ENCODE data around the gene SOD1.
"Not testable (repeated sequence)": the region's sequence is repeated elsewhere in the genome, so short reads cannot be mapped to it uniquely, and the experiment has no call there.

The SOD1 gene

DNA sequence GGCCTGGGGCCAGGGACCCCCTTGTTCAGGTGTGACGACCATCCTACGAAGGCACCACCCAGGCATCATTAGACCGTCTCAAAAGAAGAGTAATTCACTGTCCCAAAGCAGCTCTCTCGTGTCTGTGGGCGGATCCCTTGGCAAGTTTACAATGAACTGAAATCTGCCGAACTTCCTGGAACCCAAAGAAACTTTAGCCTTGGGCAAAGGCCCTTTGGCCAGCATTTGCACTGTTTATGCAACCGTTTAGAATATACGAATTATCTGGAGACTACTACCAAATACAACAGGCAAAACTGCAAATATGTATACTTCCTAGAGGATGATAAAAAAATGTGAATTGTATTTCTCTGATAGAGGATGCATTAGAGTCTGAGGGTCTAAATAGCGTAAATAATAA is 1.4 kb upstream of the SOD1 start:
- no peak overlapping the region for H3K4me3 ChIP-seq (ENCODE audit: low read depth, low read length)
- TF ChIP-seq, protein P1, sequence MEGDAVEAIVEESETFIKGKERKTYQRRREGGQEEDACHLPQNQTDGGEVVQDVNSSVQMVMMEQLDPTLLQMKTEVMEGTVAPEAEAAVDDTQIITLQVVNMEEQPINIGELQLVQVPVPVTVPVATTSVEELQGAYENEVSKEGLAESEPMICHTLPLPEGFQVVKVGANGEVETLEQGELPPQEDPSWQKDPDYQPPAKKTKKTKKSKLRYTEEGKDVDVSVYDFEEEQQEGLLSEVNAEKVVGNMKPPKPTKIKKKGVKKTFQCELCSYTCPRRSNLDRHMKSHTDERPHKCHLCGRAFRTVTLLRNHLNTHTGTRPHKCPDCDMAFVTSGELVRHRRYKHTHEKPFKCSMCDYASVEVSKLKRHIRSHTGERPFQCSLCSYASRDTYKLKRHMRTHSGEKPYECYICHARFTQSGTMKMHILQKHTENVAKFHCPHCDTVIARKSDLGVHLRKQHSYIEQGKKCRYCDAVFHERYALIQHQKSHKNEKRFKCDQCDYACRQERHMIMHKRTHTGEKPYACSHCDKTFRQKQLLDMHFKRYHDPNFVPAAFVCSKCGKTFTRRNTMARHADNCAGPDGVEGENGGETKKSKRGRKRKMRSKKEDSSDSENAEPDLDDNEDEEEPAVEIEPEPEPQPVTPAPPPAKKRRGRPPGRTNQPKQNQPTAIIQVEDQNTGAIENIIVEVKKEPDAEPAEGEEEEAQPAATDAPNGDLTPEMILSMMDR (IDR thresholded peaks at IDR 0.05; ENCODE audit: low read depth, low read length), result no peak

DNA sequence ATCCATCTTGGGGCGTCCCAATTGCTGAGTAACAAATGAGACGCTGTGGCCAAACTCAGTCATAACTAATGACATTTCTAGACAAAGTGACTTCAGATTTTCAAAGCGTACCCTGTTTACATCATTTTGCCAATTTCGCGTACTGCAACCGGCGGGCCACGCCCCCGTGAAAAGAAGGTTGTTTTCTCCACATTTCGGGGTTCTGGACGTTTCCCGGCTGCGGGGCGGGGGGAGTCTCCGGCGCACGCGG is 282 bp upstream of the SOD1 start:
- peak overlapping the region; percentile 88 for H3K4me3 ChIP-seq (ENCODE audit: low read depth, low read length)
- TF ChIP-seq, protein P1 (IDR thresholded peaks at IDR 0.05; ENCODE audit: low read depth, low read length), result no peak

DNA sequence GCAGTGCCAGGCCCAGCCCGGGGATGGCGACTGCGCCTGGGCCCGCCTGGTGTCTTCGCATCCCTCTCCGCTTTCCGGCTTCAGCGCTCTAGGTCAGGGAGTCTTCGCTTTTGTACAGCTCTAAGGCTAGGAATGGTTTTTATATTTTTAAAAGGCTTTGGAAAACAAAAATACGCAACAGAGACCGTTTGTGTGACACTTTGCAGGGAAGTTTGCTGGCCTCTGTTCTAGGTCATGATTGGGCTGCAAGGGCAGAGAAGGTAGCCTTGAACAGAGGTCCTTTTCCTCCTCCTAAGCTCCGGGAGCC is 719 bp downstream of the SOD1 start:
- H3K4me3 ChIP-seq (ENCODE audit: low read depth, low read length), result peak overlapping the region; percentile 88
- TF ChIP-seq, protein P1 (IDR thresholded peaks at IDR 0.05; ENCODE audit: low read depth, low read length), result no peak

DNA sequence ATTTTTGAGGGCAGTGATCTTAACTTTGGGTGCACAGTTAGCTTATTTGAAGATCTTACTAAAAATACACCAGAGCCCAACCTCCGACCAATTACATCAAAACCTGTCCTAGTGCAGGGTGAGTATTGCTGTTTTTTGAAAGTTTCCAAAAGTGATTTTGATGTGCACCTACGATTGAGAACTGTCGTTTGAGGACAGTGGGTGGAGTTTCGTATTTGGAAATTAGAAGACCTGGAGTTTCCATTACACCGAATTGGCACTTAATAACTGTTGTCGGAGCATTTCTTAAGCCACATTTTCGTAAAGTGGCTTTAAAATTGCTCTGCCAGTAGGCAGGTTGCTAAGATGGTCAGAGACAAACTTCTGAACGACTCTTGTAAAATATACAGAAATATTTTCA is 1.1 kb downstream of the SOD1 start:
- H3K4me3 ChIP-seq (ENCODE audit: low read depth, low read length), result peak overlapping the region; percentile 88
- TF ChIP-seq, protein P1 (IDR thresholded peaks at IDR 0.05; ENCODE audit: low read depth, low read length), result no peak

DNA sequence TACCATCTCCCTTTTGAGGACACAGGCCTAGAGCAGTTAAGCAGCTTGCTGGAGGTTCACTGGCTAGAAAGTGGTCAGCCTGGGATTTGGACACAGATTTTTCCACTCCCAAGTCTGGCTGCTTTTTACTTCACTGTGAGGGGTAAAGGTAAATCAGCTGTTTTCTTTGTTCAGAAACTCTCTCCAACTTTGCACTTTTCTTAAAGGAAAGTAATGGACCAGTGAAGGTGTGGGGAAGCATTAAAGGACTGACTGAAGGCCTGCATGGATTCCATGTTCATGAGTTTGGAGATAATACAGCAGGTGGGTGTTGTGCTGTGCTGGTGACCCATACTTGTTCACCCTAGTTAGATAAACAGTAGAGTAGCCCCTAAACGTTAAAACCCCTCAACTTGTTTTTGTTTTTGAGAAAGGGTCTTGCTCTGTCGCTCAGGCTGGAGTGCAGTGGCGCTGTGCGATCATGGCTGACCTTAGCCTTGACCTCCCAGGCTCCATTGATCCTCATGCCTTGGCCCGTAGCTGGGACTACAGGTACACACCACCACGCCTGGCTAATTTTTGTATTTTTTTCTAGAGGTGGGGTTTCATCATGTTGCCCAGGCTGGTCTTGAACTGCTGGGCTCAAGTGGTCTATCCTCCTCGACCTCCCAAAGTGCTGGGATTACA is 4.2 kb downstream of the SOD1 start:
- TF ChIP-seq, protein P1 (IDR thresholded peaks at IDR 0.05; ENCODE audit: low read depth, low read length), result no peak
- no peak overlapping the region for H3K4me3 ChIP-seq (ENCODE audit: low read depth, low read length)

DNA sequence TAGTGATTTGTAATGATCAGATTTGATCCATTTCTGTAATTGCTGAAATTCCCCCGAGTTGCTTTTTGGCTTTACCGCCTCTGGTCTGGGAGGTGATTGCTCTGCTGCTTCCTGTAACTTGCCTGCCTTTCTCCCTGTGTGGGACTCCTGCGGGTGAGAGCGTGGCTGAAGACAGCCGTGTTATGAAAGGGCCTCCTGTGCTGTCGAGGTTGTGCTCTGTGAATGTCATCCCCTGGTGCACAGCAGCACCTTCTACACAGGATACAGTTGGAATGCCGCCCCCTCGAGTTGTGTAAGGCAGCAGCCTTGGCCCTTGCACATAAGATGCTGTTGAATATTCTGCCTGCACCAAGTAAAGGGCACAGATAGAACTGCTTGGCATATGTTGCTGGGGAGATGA is 5.9 kb downstream of the SOD1 start:
- TF ChIP-seq, protein P1 (IDR thresholded peaks at IDR 0.05; ENCODE audit: low read depth, low read length), result no peak
- no peak overlapping the region for H3K4me3 ChIP-seq (ENCODE audit: low read depth, low read length)

DNA sequence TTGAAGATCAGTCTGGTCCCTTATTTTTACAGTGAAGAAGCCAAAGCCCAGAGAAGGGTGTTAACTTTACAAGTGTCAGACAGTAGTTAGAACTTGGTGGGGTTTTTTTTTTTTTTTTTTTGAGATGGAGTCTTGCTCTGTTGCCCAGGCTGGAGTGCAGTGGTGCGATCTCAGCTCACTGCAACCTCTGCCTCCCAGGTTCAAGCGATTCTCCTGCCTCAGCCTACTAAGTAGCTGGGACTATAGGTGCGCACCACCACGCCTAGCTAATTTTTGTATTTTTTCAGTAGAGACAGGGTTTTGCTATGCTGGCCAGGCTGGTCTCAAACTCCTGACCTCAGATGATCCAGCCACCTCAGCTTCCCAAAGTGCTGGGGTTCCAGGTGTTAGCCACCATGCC is 6.4 kb downstream of the SOD1 start:
- H3K4me3 ChIP-seq (ENCODE audit: low read depth, low read length), result not testable (repeated sequence)

DNA sequence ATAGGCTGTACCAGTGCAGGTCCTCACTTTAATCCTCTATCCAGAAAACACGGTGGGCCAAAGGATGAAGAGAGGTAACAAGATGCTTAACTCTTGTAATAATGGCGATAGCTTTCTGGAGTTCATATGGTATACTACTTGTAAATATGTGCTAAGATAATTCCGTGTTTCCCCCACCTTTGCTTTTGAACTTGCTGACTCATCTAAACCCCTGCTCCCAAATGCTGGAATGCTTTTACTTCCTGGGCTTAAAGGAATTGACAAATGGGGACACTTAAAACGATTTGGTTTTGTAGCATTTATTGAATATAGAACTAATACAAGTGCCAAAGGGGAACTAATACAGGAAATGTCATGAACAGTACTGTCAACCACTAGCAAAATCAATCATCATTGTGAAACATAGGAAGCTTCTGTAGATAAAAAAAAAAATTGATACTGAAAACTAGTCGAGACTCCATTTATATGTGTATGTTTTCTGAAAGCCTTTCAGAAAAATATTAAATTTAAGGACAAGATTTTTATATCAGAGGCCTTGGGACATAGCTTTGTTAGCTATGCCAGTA is 7.0 kb downstream of the SOD1 start:
- H3K4me3 ChIP-seq (ENCODE audit: low read depth, low read length), result no peak overlapping the region

More for the DNA sequence above, 7.0 kb downstream of the SOD1 start:
- TF ChIP-seq, protein P1 (IDR thresholded peaks at IDR 0.05; ENCODE audit: low read depth, low read length), result no peak
